Endothelial cell of umbilical vein (primary cell): Measurements from ENCODE around the gene TMEM87B. TPM values are rescaled to one million over a fixed set of nuclear protein-coding genes. Genes with fewer than 3 reads are reported as not detected.
"Not testable (repeated sequence)": the region's sequence is repeated elsewhere in the genome, so short reads cannot be mapped to it uniquely, and the experiment has no call there.

Source experiments
- BruUV-seq: library from RNA; stranded (reverse); fragments of 400-500 nt; replicated peaks from 2 replicates; lab custom pipeline; 2021; lab: Mats Ljungman, UMichigan
- CTCF ChIA-PET: fragments of 300-600, 350-600 bp; sonication (Branson Sonifier 250); formaldehyde crosslinking; loops from one replicate; lab custom pipeline; 2021; ENCODE audit warnings: antibody characterized with exemption, inconsistent platforms; lab: Charles Lee
- POLR2A ChIA-PET: fragments of 300-600, 350-600 bp; sonication (Branson Sonifier 250); formaldehyde crosslinking; loops from one replicate; lab custom pipeline; 2021; ENCODE audit warnings: antibody characterized with exemption, inconsistent platforms; lab: Charles Lee
- DNase-seq: peaks from one replicate; pipeline ENCODE4 v3.0.0-alpha.2; 2011; ENCODE audit warnings: low read depth, low spot score
- FAIRE-seq: peaks from 2 replicates; lab custom pipeline; 2011; peaks lifted over from hg19 to GRCh38; lab: Jason Lieb, UNC
- H2AFZ ChIP-seq: 2 replicates; pipeline ENCODE4 v1.6.0; 2012; ENCODE audit warnings: low read depth, low read length, control low read depth, inconsistent platforms
- H3K27ac ChIP-seq: 2 replicates; pipeline ENCODE4 v1.5.1; 2011; ENCODE audit warnings: low read depth, mild to moderate bottlenecking, control low read depth, low read length, moderate library complexity; ENCODE audit not compliant: insufficient read depth
- H3K27me3 ChIP-seq, 2 experiments: 2 replicates each; pipeline versions ENCODE4 v1.6.0 to v1.6.1; 2011; ENCODE audit warnings: low read length in 2 of 2, mixed read lengths in 1 of 2; ENCODE audit not compliant: control insufficient read depth in 2 of 2, insufficient read depth in 2 of 2
- H3K36me3 ChIP-seq, 2 experiments: 2 replicates in 1 of 2; 3 replicates in 1 of 2; pipeline ENCODE4 v1.5.1; 2011; ENCODE audit warnings: low read length in 2 of 2, mild to moderate bottlenecking in 1 of 2, moderate library complexity in 1 of 2; ENCODE audit not compliant: control insufficient read depth in 2 of 2, insufficient read depth in 2 of 2; ENCODE audit errors: extremely low read depth in 1 of 2
- H3K4me1 ChIP-seq: 3 replicates; pipeline ENCODE4 v1.5.1; 2011; ENCODE audit warnings: mild to moderate bottlenecking, low read length; ENCODE audit not compliant: control insufficient read depth, insufficient read depth; ENCODE audit errors: extremely low read depth
- H3K4me2 ChIP-seq: 2 replicates; pipeline ENCODE4 v1.6.1; 2011; ENCODE audit warnings: low read length, control low read depth, mixed read lengths; ENCODE audit not compliant: insufficient read depth
- H3K4me3 ChIP-seq, 3 experiments: fragments of 200-600 bp in 1 of 3; sonication (generic), shearing (Covaris generic) in 1 of 3; replicated peaks in 1 of 3; 2 replicates each; pipeline ENCODE4 v1.5.1; 2011 to 2016; ENCODE audit warnings: control low read depth in 3 of 3, low read length in 3 of 3, mild to moderate bottlenecking in 2 of 3, inconsistent platforms in 1 of 3, low read depth in 1 of 3, moderate library complexity in 1 of 3; ENCODE audit not compliant: insufficient read depth in 1 of 3
- H3K79me2 ChIP-seq: 2 replicates; pipeline ENCODE4 v1.6.0; 2012; ENCODE audit warnings: low read length, inconsistent platforms; ENCODE audit not compliant: control insufficient read depth, insufficient read depth
- H3K9ac ChIP-seq: replicated peaks from 2 replicates; pipeline ENCODE3; 2011; ENCODE audit warnings: low read length, control low read depth; ENCODE audit not compliant: insufficient read depth; ENCODE audit errors: extremely low read depth
- H3K9me1 ChIP-seq: replicated peaks from 3 replicates; pipeline ENCODE4 v1.6.0; 2011; ENCODE audit warnings: mild to moderate bottlenecking, low read length; ENCODE audit not compliant: control insufficient read depth, insufficient read depth; ENCODE audit errors: extremely low read depth
- H3K9me3 ChIP-seq: replicated peaks from 2 replicates; pipeline ENCODE4 v1.5.1; 2012; ENCODE audit warnings: low read length, inconsistent platforms; ENCODE audit not compliant: control insufficient read depth, insufficient read depth
- H4K20me1 ChIP-seq: replicated peaks from 2 replicates; pipeline ENCODE3; 2011; ENCODE audit warnings: mild to moderate bottlenecking, low read length; ENCODE audit not compliant: control insufficient read depth, insufficient read depth; ENCODE audit errors: extremely low read depth
- EZH2 ChIP-seq: IDR thresholded peaks from 2 replicates; pipeline ENCODE4 v1.6.1; 2012; ENCODE audit warnings: borderline replicate concordance, low read depth, mild to moderate bottlenecking, moderate library complexity, low read length, inconsistent platforms; ENCODE audit not compliant: severe bottlenecking
- FOS ChIP-seq: IDR thresholded peaks from 2 replicates; pipeline ENCODE4 v1.6.1; 2011; ENCODE audit warnings: mild to moderate bottlenecking, low read length, moderate library complexity, borderline replicate concordance; ENCODE audit not compliant: insufficient read depth
- GATA2 ChIP-seq: IDR thresholded peaks from 2 replicates; pipeline ENCODE4 v1.7.0; 2011; ENCODE audit warnings: low read depth, mild to moderate bottlenecking, moderate library complexity, mixed read lengths, low read length; ENCODE audit not compliant: insufficient read length, insufficient read depth
- JUN ChIP-seq: IDR thresholded peaks from 2 replicates; pipeline ENCODE4 v1.6.1; 2011; ENCODE audit warnings: borderline replicate concordance, low read depth; ENCODE audit not compliant: insufficient read length, insufficient read depth
- MAX ChIP-seq: IDR thresholded peaks from 2 replicates; pipeline ENCODE4 v1.6.1; 2011; ENCODE audit not compliant: insufficient read depth, insufficient read length
- MYC ChIP-seq: IDR thresholded peaks from one replicate; pipeline ENCODE4 v1.6.1; 2011; ENCODE audit warnings: mild to moderate bottlenecking, low read depth, low read length
- POLR2A ChIP-seq: IDR thresholded peaks from 2 replicates; pipeline ENCODE4 v1.6.1; 2012; ENCODE audit warnings: low read depth, mild to moderate bottlenecking, control low read depth, low read length
- POLR2AphosphoS5 ChIP-seq: IDR thresholded peaks from 2 replicates; pipeline ENCODE4 v1.6.1; 2012; ENCODE audit warnings: low read depth, mild to moderate bottlenecking, control low read depth, low read length, moderate library complexity; ENCODE audit not compliant: insufficient read depth
- dilution Hi-C: fragments of 300-500 bp; cut with MboI; formaldehyde crosslinking; loops from one replicate; pipeline ENCODE4 v1.15.0; 2019; ENCODE audit warnings: low sequenced_read_pairs; ENCODE audit not compliant: extremely low pct_ligation_motif_present
- intact Hi-C: fragments of 100-400 bp; cut with micrococcal nuclease; formaldehyde crosslinking; loops from one replicate; pipeline ENCODE4 v1.10.0; 2022
- polyA plus RNA-seq, 4 experiments: library from polyadenylated mRNA; depleted of rRNA in 3 of 4; stranded (reverse) in 3 of 4; unstranded in 1 of 4; fragments of >200 nt; gene quantifications; 2 replicates each; pipeline versions ENCODE4 v1.2.1 to v1.2.3, GENCODE V29; 2011 to 2012; ENCODE audit warnings: missing spikeins in 1 of 4
- total RNA-seq: library from RNA; stranded (reverse); gene quantifications from 2 replicates; pipeline ENCODE4 v1.2.3, GENCODE V29; 2021
- TF ChIP-seq, protein P1 (sequence below), 2 donors: IDR thresholded peaks; 1 replicate in 1 of 2; 2 replicates in 1 of 2; pipeline ENCODE4 v1.5.1; 2011; ENCODE audit warnings: low read length in 2 of 2, mild to moderate bottlenecking in 2 of 2, moderate library complexity in 2 of 2, control low read depth in 1 of 2, inconsistent platforms in 1 of 2, low read depth in 1 of 2; ENCODE audit not compliant: insufficient read depth in 1 of 2; ENCODE audit errors: extremely low read depth in 1 of 2

Gene TMEM87B
- total and polyA plus RNA-seq, 2 donors (not counting 3 experiments of a cell fraction or from before 2014, with no cell fraction given) = 17.6 to 21.5 TPM

- Histone ChIP-seq H3K27ac (no peak overlapping the region), H3K27me3 (no peaks in the 10 kb centered on the region), H4K20me1 (no peaks in the 10 kb centered on the region), H3K79me2 (no peaks in the 10 kb centered on the region), H3K4me2 (no peak overlapping the region), H3K9ac (no peak overlapping the region), H3K4me3 (no peak overlapping the region), H3K4me1 (peaks cover 27% of the 10 kb centered on the region), H3K36me3 (no peaks in the 10 kb centered on the region), H2AFZ (no peak overlapping the region), H3K9me1 (no peaks in the 10 kb centered on the region), H3K9me3 (no peaks in the 10 kb centered on the region)
- FAIRE-seq = no peak
- TF ChIP-seq POLR2AphosphoS5 (no peak), MYC (no peak), EZH2 (no peak), JUN (no peak), GATA2 (no peak), FOS (no peak), MAX (no peak), POLR2A (no peak)
- TF ChIP-seq, protein P1, sequence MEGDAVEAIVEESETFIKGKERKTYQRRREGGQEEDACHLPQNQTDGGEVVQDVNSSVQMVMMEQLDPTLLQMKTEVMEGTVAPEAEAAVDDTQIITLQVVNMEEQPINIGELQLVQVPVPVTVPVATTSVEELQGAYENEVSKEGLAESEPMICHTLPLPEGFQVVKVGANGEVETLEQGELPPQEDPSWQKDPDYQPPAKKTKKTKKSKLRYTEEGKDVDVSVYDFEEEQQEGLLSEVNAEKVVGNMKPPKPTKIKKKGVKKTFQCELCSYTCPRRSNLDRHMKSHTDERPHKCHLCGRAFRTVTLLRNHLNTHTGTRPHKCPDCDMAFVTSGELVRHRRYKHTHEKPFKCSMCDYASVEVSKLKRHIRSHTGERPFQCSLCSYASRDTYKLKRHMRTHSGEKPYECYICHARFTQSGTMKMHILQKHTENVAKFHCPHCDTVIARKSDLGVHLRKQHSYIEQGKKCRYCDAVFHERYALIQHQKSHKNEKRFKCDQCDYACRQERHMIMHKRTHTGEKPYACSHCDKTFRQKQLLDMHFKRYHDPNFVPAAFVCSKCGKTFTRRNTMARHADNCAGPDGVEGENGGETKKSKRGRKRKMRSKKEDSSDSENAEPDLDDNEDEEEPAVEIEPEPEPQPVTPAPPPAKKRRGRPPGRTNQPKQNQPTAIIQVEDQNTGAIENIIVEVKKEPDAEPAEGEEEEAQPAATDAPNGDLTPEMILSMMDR (IDR thresholded peaks at IDR 0.05; ENCODE audit: extremely low read depth in 1 of 2, insufficient read depth in 1 of 2, low read depth in 1 of 2, low read length in 2 of 2) = no peak
- ChIA-PET CTCF (no interaction called here), POLR2A (no interaction called here)
- dilution Hi-C loops (no loop called here), intact Hi-C loops (no loop called here)
- no peak for DNase-seq
- BruUV-seq = no TSS peak
Observed at GRCh38 chr2:112035786-112036185, 19.3 kb upstream of the TMEM87B start.

DNA sequence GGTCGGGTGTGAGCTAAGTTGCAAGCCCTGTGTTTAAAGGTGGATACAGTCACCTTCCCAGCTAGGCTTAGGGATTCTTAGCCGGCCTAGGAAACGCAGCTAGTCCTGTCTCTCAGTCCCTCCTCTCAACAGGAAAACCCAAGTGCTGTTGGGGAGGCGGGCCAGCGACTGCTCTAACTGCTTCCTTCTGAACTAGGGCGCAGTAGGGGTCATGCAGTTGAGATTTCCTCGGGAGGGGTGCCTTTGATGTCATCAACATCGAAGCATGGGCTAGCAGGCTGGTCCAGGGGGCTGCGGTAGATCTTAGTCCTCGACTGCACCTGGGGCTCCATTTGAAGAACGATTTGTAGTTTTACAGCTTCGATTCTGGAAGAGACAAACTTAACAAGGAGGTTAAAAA is 15.5 kb upstream of the TMEM87B start:
- H3K9me1 ChIP-seq, H3K4me3 ChIP-seq, POLR2A ChIA-PET, H3K9ac ChIP-seq, BruUV-seq, intact Hi-C loops, H4K20me1 ChIP-seq, H2AFZ ChIP-seq, H3K27ac ChIP-seq, H3K4me1 ChIP-seq, H3K79me2 ChIP-seq, H3K9me3 ChIP-seq, DNase-seq, dilution Hi-C loops, H3K36me3 ChIP-seq, FAIRE-seq, H3K4me2 ChIP-seq, H3K27me3 ChIP-seq: not testable (repeated sequence)
- CTCF ChIA-PET = interaction anchor here (0.7 to 0.9 kb wide), 2 partner anchors 12 to 74 kb away, joined by 3 read pairs; no protein-coding TSS in a partner anchor

DNA sequence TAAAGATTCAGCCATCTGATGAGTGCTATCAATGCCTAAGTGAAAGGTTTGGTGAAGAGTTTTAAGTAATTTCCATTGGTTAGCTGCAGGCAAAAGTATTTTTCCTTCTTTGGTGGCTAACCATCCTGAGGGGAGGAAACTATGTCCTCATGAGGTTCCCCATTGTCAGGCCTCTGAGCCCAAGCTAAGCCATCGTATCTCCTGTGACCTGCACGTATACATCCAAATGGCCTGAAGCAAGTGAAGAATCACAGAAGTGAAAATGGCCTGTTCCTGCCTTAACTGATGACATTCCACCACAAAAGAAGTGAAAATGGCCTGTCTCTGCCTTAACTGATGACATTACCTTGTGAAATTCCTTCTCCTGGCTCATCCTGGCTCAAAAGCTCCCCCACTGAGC is 15.0 kb upstream of the TMEM87B start:
- H2AFZ ChIP-seq, dilution Hi-C loops, H3K4me3 ChIP-seq, H3K27ac ChIP-seq, H3K4me1 ChIP-seq, H3K27me3 ChIP-seq, H3K4me2 ChIP-seq, DNase-seq, H4K20me1 ChIP-seq, intact Hi-C loops, H3K36me3 ChIP-seq, H3K9ac ChIP-seq, FAIRE-seq, H3K9me3 ChIP-seq, H3K9me1 ChIP-seq, POLR2A ChIA-PET, H3K79me2 ChIP-seq, BruUV-seq: not testable (repeated sequence)
- CTCF ChIA-PET = interaction anchor here (0.9 kb wide), 1 partner anchor 75 kb away, joined by 3 read pairs; no protein-coding TSS in a partner anchor
